ENCODE measurements around the gene NIPBL. TPM values are rescaled to one million over a fixed set of nuclear protein-coding genes. Genes with fewer than 3 reads are reported as not detected.

NIPBL gene, protein sequence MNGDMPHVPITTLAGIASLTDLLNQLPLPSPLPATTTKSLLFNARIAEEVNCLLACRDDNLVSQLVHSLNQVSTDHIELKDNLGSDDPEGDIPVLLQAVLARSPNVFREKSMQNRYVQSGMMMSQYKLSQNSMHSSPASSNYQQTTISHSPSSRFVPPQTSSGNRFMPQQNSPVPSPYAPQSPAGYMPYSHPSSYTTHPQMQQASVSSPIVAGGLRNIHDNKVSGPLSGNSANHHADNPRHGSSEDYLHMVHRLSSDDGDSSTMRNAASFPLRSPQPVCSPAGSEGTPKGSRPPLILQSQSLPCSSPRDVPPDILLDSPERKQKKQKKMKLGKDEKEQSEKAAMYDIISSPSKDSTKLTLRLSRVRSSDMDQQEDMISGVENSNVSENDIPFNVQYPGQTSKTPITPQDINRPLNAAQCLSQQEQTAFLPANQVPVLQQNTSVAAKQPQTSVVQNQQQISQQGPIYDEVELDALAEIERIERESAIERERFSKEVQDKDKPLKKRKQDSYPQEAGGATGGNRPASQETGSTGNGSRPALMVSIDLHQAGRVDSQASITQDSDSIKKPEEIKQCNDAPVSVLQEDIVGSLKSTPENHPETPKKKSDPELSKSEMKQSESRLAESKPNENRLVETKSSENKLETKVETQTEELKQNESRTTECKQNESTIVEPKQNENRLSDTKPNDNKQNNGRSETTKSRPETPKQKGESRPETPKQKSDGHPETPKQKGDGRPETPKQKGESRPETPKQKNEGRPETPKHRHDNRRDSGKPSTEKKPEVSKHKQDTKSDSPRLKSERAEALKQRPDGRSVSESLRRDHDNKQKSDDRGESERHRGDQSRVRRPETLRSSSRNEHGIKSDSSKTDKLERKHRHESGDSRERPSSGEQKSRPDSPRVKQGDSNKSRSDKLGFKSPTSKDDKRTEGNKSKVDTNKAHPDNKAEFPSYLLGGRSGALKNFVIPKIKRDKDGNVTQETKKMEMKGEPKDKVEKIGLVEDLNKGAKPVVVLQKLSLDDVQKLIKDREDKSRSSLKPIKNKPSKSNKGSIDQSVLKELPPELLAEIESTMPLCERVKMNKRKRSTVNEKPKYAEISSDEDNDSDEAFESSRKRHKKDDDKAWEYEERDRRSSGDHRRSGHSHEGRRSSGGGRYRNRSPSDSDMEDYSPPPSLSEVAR (N-terminal part only)
- polyA plus RNA-seq (2012; ENCODE audit: insufficient read depth, insufficient read length, low read depth): 37.7 TPM

DNA sequence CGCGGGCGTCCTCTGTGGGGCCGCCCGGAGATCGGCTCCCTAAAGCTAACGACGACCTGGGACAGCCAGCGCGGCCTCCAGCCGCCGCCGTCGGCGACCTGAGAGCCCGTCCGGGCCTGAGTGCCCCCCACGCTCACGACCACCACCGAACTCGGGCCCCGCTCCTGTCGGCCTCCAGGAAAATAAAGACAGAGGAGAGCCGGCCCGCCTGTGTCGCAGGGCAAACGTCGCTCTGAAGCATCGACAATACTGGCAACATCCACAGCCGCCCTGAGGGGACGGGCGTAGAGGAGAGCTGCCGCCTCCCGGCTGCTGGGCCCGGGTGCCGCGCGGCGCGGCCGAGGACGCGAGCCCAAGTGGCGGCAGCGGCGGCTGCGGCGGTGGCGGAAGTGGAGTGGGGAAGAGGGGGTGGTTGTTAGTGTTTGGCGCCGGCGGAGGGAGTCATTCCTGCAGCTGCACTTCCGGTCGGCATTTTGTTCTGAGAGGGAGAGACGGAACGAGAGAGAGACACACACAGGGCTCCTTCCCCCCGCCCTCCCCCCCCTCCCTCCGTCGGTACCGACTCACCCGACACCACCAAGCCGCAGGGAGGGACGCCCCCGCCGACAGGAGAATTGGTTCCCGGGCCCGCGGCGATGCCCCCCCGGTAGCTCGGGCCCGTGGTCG, at the start of gene NIPBL:
Gene NIPBL (plus strand): TSS at position 471 of the 666 bp plus-strand sequence. CDS start 76,928 bp downstream, outside the sequence.
- DNase-seq: peak; percentile 93
- H3K36me3 ChIP-seq: 0 out of 2 replicates have a peak, but pooled peaks cover 4% of the 10 kb centered on the region
- no peaks in the 10 kb centered on the region for H3K9me3 ChIP-seq
- H3K4me3 ChIP-seq (ENCODE audit: low read depth, low read length): peak within 1 kb of the TSS; percentile 94
- TF ChIP-seq, protein P1, sequence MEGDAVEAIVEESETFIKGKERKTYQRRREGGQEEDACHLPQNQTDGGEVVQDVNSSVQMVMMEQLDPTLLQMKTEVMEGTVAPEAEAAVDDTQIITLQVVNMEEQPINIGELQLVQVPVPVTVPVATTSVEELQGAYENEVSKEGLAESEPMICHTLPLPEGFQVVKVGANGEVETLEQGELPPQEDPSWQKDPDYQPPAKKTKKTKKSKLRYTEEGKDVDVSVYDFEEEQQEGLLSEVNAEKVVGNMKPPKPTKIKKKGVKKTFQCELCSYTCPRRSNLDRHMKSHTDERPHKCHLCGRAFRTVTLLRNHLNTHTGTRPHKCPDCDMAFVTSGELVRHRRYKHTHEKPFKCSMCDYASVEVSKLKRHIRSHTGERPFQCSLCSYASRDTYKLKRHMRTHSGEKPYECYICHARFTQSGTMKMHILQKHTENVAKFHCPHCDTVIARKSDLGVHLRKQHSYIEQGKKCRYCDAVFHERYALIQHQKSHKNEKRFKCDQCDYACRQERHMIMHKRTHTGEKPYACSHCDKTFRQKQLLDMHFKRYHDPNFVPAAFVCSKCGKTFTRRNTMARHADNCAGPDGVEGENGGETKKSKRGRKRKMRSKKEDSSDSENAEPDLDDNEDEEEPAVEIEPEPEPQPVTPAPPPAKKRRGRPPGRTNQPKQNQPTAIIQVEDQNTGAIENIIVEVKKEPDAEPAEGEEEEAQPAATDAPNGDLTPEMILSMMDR (IDR thresholded peaks at IDR 0.05; ENCODE audit: low read depth, low read length): no peak
- H3K4me1 ChIP-seq: no peaks in the 10 kb centered on the region
- no peaks in the 10 kb centered on the region for H3K27me3 ChIP-seq

DNA sequence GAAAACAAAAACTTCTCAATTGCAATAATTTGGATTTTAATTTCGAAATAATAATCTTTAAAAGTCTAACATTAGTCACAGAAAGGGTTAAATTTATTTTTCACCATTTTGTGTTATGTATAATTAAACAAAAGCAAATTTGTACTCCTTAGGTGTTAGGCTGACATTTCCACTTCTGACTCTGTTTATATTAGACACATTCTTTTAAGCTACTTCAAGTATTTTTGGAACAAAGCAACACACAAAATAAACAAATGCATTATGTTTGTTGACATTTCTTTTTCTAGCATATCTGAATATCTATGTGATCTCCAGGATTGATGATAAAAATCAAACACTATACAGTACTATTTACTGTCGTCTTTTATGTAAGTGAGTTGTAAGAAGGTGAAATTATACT, 44.3 kb upstream of the NIPBL start:
- TF ChIP-seq, protein P1 (IDR thresholded peaks at IDR 0.05; ENCODE audit: low read depth, low read length): no peak
- Histone ChIP-seq H3K4me1 (no peaks in the 10 kb centered on the region), H3K9me3 (no peaks in the 10 kb centered on the region), H3K4me3 (ENCODE audit: low read depth, low read length) (no peak overlapping the region), H3K27me3 (peaks cover 20% of the 10 kb centered on the region), H3K36me3 (no peaks in the 10 kb centered on the region)
- DNase-seq: no peak

DNA sequence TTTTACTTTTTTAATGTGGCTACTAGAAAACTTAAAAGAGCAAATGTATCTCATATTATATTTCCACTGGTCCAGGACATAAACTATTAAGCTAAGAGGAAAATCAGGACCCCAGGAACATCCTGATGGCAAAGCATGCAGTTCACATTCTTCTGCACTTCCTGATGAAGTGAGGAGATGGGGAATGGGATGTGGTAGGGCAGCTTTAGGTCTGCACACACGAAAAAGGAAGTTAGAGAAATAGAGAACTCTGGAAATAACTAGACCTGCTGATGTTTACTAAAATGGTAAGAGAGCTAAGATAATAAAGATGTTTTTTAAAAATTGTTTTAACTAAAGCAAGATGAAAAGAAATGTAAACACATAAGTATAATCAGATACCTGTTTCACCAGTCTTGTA, 39.7 kb upstream of the NIPBL start:
- H3K27me3 ChIP-seq: peaks cover 53% of the 10 kb centered on the region
- H3K36me3 ChIP-seq: no peaks in the 10 kb centered on the region
- no peaks in the 10 kb centered on the region for H3K4me1 ChIP-seq
- H3K9me3 ChIP-seq: no peaks in the 10 kb centered on the region
- TF ChIP-seq, protein P1 (IDR thresholded peaks at IDR 0.05; ENCODE audit: low read depth, low read length): no peak
- H3K4me3 ChIP-seq (ENCODE audit: low read depth, low read length): no peak overlapping the region
- no peak for DNase-seq

DNA sequence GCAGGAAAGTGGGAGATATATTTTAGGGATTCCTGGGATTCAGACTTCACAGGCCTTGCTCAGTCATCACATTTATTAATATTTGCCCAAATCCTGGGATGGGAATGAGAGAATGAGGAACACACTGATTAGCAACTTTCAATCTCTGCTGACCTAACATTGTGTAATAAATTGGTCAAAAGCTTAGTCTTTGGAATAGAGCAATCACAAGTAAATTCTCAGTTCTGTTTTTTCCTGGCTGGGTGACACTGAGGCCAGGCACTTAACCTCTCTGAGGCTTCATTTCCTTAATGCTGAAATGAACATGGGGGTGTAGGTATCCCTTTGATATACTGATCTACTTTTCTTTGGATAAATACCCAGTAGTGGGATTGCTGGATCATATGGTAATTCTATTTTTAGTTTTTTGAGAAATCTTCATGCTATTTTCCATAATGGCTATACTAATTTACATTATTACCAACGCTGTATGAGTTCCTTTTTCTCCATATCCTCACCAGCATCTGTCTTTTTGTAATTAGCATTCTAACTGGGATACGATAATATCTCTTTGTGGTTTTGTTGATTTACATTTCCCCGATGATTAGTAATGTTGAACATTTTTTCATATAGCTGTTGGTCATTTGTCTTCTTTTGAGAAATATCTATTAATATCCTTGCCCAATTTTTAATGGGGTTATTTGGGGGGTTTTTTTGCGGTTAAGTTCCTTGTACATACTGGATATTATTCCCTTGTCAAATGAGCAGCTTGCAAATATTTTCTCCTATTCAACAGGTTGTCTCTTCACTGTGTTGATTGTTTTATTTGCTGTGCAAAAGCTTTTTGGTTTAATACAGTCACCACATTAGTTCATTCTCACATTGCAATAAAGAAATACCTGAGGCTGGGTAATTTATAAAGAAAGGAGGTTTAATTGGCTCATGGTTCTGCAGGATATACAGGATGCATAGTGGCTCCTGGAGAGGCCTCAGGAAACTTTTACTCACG, 36.8 kb upstream of the NIPBL start:
- no peak for DNase-seq
- TF ChIP-seq, protein P1 (IDR thresholded peaks at IDR 0.05; ENCODE audit: low read depth, low read length): no peak
- H3K9me3 ChIP-seq: no peaks in the 10 kb centered on the region
- no peaks in the 10 kb centered on the region for H3K36me3 ChIP-seq
- H3K4me3 ChIP-seq (ENCODE audit: low read depth, low read length): no peak overlapping the region
- peaks cover 64% of the 10 kb centered on the region for H3K27me3 ChIP-seq
- no peaks in the 10 kb centered on the region for H3K4me1 ChIP-seq

DNA sequence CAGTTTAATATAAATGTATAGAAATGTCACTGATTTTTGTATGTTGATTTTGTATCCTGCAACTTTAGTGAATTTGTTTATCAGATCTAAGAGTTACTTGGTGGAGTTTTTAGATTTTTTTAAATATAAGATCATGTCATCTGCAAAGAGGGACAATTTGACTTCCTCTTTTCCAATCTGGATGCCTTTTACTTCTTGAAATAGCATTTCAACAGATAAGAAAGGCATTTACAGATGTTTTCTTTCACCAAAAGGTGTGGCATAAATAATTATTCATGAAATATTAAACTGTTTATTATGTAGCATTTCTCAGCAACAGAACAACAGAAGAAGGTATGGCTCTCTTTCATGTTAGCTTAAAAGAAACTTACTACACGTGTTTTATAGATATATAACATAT, 34.9 kb upstream of the NIPBL start:
- Histone ChIP-seq H3K4me1 (no peaks in the 10 kb centered on the region), H3K4me3 (ENCODE audit: low read depth, low read length) (no peak overlapping the region), H3K36me3 (no peaks in the 10 kb centered on the region), H3K9me3 (no peaks in the 10 kb centered on the region), H3K27me3 (peaks cover 75% of the 10 kb centered on the region)
- DNase-seq: no peak
- TF ChIP-seq, protein P1 (IDR thresholded peaks at IDR 0.05; ENCODE audit: low read depth, low read length): no peak

Data from BE2C (cell line).